HG02973 (cell line): ENCODE measurements around the gene FRS2.

Source experiments
- ATAC-seq: cut with Tn5 transposase; IDR thresholded peaks from one replicate; pipeline ENCODE4 v1.9.1; 2021; ENCODE audit warnings: moderate library complexity; ENCODE audit not compliant: unreplicated experiment

Gene FRS2

GRCh38 chr12:69459477-69459876 is 10.7 kb upstream of the FRS2 start:
- ATAC-seq: no peak

- ATAC-seq: no peak
Observed at GRCh38 chr12:69464428-69464827, 5.8 kb upstream of the FRS2 start.

GRCh38 chr12:69466867-69467266 is 3.3 kb upstream of the FRS2 start:
- no peak for ATAC-seq

GRCh38 chr12:69467366-69467765 is 2.8 kb upstream of the FRS2 start:
- no peak for ATAC-seq

GRCh38 chr12:69468237-69469026 is 1.8 kb upstream of the FRS2 start:
- ATAC-seq: no peak

GRCh38 chr12:69469854-69470188 is 367 bp upstream of the FRS2 start:
- ATAC-seq: no peak

- no peak for ATAC-seq
Observed at GRCh38 chr12:69471076-69471430, 865 bp downstream of the FRS2 start.

- ATAC-seq: no peak
Observed at GRCh38 chr12:69471667-69472385, 1.6 kb downstream of the FRS2 start.

- no peak for ATAC-seq
Observed at GRCh38 chr12:69473262-69473661, 3.1 kb downstream of the FRS2 start.

GRCh38 chr12:69474456-69474855 is 4.3 kb downstream of the FRS2 start:
- ATAC-seq: no peak

GRCh38 chr12:69475237-69475975 is 5.2 kb downstream of the FRS2 start:
- no peak for ATAC-seq

- no peak for ATAC-seq
Observed at GRCh38 chr12:69476276-69477017, 6.3 kb downstream of the FRS2 start.

GRCh38 chr12:69479675-69480074 is 9.5 kb downstream of the FRS2 start:
- no peak for ATAC-seq

- ATAC-seq: no peak
Observed at GRCh38 chr12:69480698-69481097, 10.5 kb downstream of the FRS2 start.

- no peak for ATAC-seq
Observed at GRCh38 chr12:69481133-69481532, 10.9 kb downstream of the FRS2 start.

- no peak for ATAC-seq
Observed at GRCh38 chr12:69483700-69484099, 13.5 kb downstream of the FRS2 start.

- no peak for ATAC-seq
Observed at GRCh38 chr12:69484428-69484827, 14.2 kb downstream of the FRS2 start.

- ATAC-seq: no peak
Observed at GRCh38 chr12:69490920-69491643, 20.9 kb downstream of the FRS2 start.

- no peak for ATAC-seq
Observed at GRCh38 chr12:69492739-69493138, 22.6 kb downstream of the FRS2 start.

GRCh38 chr12:69495071-69495470 is 24.9 kb downstream of the FRS2 start:
- ATAC-seq: no peak
